Astrocyte of the hippocampus (primary cell): ENCODE data around the gene FGF18.

Source experiments
- DNase-seq: peaks from one replicate; pipeline ENCODE4 v3.0.0; 2011; ENCODE audit warnings: low read depth, low spot score

Gene FGF18

DNA sequence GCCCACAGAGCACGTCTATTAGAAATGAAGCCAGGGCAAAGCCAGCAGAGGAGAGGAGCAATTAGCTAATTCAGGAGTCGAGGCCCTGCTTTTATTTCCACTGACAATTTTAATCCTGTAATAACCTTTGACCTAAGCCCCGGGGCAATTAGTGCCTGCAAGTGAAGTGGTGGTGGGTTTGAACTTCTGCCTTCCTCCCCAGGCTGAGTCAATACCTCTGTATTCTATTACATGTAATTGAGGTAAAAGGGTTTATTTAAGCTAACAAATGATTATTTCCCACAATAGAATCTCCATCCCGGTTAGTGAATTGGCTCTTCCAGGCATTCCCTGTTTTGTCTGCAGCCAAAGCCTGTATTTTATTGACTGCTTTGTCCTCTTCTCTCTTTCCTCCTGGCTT, 49.9 kb downstream of the FGF18 start:
- DNase-seq, result no peak

DNA sequence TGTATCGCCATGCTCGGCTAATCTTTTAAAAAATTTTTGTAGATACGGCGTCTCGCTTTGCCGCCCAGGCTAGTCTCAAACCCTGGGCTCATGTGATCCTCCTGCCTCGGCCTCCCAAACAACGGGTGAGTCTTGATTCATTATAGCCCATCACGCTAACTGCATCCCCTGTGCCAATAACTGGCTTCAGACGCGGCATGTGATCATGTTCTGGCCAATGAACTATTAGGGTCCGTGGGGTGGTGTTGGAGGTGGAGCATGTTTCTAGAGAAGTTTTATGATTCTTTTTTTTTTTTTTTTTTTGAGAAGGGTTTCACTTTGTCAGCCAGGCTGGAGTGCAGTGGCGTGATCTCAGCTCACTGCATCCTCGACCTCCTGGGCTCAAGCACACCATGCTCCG, 51.0 kb downstream of the FGF18 start:
- no peak for DNase-seq

- no peak for DNase-seq
Observed at GRCh38 chr5:171474230-171474813, 54.9 kb downstream of the FGF18 start.

DNA sequence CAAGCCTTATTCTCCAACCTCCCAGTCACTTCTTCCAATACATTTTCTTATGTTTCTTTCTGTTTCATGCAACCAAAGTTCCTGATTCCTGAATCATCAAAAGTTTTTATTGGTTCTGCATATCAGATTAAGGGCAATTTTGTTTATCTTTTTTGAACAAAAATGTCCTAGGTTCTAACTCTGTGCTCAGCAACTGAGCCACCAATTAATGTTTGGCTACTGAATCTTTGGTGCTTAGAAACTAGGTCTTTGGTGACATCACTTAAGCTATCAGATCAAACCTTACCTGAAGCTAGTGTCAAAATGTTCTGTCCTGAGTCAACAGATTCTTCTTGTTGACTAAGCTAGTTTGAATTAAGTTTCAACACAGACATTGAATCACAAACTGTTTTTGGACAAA, 56.1 kb downstream of the FGF18 start:
- DNase-seq, result no peak

GRCh38 chr5:171476701-171477100, 57.3 kb downstream of the FGF18 start:
- no peak for DNase-seq

DNA sequence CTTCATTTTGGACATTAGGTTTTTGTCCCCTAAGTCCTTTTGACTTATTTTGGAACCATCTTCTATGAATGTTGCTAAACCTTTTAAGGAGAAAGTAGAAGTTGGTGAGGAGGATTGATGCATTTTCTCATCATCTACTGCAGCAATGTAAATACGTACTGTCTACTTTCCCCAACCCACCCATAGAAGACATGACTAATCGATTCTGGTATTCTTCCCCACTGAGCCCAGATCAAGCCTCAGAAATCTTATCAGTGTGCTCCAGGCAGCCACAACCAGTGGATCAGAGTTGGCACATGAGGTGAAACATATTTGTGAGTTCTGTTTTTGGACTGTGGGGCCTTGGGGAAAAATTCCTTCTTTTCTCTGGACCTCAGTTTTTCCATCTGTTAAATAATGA, 57.7 kb downstream of the FGF18 start:
- peak; percentile 34 for DNase-seq

DNA sequence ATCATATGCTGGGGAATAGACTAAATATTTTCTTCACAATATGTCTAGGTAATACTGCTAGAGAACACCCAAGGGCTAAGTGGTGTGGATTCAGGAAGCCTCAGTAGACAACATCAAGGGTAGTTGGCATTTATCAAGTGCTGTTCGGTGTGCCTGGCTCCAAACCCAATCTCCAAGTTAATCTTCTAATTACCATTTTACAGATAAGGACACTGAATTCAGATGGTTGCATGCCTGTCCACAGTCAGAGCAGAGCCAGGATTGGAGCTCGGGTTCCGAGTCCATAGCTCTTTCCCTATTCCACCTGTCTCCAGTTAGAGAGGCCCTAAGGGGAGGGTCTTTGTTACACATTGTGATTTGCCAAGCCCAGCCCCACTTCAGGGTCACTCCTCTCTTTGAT, 58.2 kb downstream of the FGF18 start:
- DNase-seq, result no peak

DNA sequence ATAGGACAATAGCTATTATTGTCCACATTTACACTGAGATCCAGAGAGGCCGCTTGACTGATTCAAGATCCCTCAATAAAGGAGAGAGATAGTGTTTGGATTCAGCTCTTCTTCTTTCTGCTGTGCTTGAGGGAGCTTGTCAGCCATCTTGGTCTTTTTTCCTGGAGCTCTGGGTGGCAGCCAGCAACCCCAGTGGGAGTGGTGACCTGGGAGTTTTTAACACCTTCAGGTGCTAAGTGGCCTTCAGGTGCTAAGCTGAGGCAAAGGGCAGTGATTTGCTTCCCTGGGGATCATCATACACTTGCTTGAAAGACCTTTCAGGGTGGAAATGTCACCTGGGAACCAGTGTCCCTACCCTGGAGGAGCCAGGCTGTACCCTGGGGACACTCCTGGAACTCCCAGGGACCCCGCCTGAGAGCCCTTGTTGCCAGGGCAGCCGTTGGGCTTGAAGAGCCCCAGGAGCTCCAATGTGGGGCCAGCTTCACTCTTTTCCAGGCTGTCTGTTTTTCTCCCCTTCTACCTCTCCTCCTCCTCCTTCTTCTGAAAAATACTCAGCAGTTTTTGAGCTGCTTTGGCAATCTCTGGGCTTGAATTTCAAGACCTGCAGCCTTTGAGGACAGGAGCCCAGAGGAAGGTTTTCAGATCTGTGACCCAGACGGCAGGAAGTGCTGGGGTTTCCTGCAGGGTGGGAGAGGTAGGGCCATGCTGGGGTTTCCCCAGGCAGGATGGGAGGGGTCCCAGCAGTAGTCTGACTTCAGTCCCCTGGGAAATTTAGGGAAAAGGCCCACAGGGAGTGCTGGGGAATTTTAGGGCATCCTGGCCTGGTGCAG, 59.7 kb downstream of the FGF18 start:
- no peak for DNase-seq

DNA sequence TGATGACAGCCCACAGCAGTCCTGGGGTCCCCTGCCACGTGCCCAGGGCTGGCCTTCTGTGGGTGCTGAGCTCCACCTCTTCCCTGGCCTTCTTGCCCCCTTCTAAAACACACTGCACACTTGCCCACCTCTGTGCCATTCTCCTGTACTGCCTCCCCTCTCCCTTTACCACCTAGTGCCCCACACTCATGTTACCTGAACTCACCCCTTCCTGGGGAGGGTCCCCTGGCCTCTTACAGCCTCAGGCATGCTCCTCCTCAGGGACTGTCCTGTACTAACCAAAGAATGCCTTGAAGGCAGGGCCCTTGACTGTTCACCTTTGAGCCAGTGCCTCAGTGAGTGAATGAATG, 60.3 kb downstream of the FGF18 start:
- DNase-seq, result no peak

- DNase-seq, result no peak
Observed at GRCh38 chr5:171480239-171480638, 60.8 kb downstream of the FGF18 start.

DNA sequence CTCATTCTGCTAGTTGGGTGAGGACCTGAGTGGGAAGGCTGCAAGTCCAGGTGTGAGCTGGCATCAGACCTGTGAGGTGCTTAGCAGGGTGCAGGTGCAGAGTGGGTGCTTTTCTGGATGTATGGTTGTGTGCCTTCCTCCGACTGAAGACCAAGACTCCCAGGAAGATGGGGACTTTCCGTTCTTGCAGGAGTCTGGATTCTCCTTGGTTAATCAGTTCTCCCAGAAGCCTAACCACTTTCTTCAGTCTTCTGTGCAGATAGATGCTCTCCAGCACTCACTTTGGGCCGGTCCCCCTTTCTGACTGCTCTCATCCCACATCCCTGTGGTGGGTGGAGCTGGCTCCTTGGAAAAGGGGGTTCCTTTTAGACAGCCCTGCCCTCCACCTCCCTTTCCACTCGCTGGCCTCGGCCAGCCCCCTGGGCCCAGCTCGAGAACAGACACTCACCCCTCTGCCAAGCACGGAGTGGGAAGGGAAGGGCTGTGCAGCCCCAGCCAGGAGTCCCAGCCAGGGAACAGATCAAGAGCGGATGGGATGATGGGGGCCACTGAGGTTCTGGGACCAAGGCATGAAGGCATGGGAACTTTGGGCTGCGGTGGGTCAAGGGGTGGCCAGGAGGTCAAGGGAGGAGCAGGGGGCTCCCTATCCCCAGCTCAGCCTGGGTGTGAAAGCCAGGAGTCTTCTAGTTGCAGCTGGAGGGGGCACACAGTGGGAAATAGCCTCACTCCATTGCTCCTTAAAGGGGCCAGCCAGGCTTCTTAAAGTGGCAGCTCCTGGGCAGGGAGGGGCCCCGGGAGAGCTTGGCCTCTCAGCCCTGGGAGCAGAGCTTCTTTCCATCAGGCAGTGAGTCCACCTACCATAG, 62.4 kb downstream of the FGF18 start:
- no peak for DNase-seq

DNA sequence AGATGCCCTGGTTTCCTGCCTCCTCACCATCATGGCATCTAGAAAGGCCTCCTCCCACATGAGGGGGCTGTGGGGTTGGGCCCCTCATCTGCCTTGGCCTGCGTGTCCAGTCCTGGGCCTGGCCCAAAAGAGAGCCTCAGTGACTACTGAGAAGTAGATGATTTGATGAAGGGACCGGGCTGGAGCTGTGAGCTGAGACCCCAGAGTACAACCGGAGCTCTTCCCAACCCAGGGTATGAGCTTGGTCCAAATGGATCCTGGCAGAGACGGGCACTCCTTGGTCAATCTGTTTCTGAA, 62.9 kb downstream of the FGF18 start:
- DNase-seq, result no peak

DNA sequence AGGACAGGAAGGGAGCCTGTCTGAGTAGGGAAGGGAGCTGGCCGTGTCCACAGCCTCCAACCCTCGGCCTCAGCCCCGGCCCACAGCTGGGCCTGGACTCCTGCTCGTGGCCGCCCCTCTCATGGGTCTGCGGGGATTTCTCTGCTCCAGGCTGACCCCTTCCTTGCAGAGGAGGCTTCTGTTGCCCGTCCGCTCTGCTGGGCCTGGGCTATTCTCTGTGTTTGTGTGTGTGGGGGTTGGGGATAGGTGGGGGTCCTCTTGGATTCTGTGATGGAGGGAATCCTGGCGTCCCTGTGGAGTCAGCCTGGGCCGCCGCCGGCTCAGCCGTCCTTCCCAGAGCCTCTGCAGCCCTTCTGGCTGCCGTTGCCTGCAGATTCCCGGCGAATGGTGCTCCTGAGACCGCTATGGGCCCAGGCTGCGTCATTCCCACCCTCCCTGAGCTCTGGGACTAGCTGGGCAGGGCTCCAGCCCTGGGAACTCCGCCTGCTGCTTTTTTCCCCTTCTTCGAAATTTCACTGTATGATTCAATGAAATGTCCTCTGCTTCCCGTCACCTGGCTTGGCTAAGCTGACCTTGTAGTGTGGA, 64.2 kb downstream of the FGF18 start:
- peak; percentile 88 for DNase-seq

- DNase-seq, result peak; percentile 41
Observed at GRCh38 chr5:171484460-171484899, 65.0 kb downstream of the FGF18 start.

- no peak for DNase-seq
Observed at GRCh38 chr5:171485668-171486067, 66.2 kb downstream of the FGF18 start.

- no peak for DNase-seq
Observed at GRCh38 chr5:171486613-171487012, 67.2 kb downstream of the FGF18 start.

DNA sequence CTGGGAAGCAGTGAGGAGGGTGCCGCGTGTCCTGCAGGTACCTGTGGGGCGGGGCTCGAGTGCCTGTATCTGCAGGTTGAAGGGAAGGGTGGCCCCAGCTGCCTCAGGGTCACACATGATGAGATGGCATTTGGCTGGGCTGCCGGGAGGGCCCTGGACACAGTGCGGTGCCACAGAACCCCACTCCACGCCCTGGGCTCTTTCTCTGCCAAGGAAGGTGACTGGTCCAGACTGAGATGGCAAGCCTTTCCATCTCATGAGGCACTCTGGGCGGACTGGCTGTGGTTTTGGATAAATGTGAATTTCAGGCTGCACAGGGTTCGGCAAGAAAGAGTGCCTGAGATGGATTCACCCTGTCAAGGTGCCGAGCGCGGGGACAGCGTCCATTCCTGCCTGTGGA, 69.4 kb downstream of the FGF18 start:
- DNase-seq, result no peak

DNA sequence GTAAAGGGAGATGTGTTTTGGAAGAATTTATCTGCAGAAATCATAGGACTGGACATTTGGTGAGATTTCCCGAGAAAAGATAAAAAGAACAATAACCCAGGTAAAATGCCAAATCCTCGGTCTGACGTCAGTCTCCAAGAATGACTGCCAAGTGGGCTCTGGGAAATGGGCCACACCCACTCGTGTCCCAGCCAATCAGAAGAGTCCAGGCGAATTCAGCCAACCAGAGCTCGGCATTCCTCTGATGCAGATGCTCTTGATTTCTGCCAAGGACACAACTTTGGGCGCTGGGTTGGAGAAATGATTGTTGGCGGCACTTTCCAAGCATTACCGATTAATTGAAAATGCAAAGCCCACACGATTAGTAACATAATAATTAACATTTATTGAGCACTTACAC, 73.3 kb downstream of the FGF18 start:
- no peak for DNase-seq

DNA sequence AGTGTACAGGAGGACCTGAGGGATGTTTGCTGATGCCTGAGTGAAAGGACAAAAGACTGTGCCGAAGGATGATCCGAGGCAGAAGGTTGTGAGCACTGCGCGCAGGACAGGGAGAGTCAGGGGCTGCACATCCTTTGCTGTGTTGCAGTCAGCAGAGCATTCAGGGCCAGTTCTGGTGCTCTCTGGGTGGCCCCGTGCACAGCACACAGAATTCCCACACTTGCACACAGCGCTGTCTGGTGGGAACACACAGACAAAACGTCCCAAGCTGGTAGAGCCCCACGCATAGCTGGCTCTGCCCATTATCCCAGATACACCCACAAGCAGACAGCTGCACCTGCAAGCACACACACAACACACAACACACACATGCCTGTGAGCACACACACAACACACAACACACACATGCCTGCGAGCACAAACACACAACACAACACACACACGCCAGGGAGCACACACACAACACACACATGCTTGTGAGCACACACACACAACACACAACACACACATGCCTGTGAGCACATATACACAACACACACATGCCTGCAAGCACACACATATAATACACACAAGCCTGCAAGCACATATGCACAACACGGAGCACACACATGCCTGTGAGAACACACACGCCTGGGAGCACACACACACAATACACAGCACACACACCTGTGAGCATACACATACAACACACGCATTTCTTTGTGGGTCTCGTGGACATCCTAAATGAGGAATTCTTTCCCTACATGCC, 74.4 kb downstream of the FGF18 start:
- no peak for DNase-seq

- peak; percentile 85 for DNase-seq
Observed at GRCh38 chr5:171494452-171495121, 75.1 kb downstream of the FGF18 start.

GRCh38 chr5:171495122-171495700, 75.8 kb downstream of the FGF18 start:
- peak; percentile 47 for DNase-seq
